BJ (cell line): ENCODE measurements around the gene CD79A. TPM values are rescaled to one million over a fixed set of nuclear protein-coding genes. Genes with fewer than 3 reads are reported as not detected.
"Not testable (repeated sequence)": the region's sequence is repeated elsewhere in the genome, so short reads cannot be mapped to it uniquely, and the experiment has no call there.

Experiments used
- CTCF ChIA-PET: fragments of 350-600 bp; formaldehyde crosslinking; extraction: SDS; loops from one replicate; lab custom pipeline; 2021; ENCODE audit warnings: antibody characterized with exemption, inconsistent platforms; lab: Yijun Ruan, JAX
- POLR2A ChIA-PET: fragments of 300-600 bp; sonication (Branson Sonifier 250); formaldehyde crosslinking; extraction: SDS; loops from one replicate; lab custom pipeline; 2021; ENCODE audit warnings: antibody characterized with exemption; lab: Charles Lee
- DNase-seq: peaks from one replicate; pipeline ENCODE4 v3.0.0-alpha.2; 2011; ENCODE audit warnings: low read depth
- H3K27me3 ChIP-seq: 2 replicates; pipeline ENCODE4 v1.6.0; 2011; ENCODE audit warnings: low read length; ENCODE audit not compliant: control insufficient read depth, insufficient read depth
- H3K36me3 ChIP-seq: 2 replicates; pipeline ENCODE4 v1.5.1; 2011; ENCODE audit warnings: low read length; ENCODE audit not compliant: control insufficient read depth, insufficient read depth
- H3K4me3 ChIP-seq: 2 replicates; pipeline ENCODE4 v1.5.1; 2011; ENCODE audit warnings: low read depth, mild to moderate bottlenecking, control low read depth, low read length
- polyA plus RNA-seq: library from polyadenylated mRNA; depleted of rRNA; stranded (reverse); fragments of >200 nt; gene quantifications from 2 replicates; pipeline ENCODE4 v1.2.3, GENCODE V29; 2011
- TF ChIP-seq, protein P1 (sequence below): IDR thresholded peaks from 2 replicates; pipeline ENCODE4 v1.5.1; 2011; ENCODE audit warnings: low read depth, mild to moderate bottlenecking, control low read depth, inconsistent platforms, low read length, moderate library complexity; ENCODE audit not compliant: insufficient read depth

CD79A gene
- polyA plus RNA-seq, 1 experiment: 0.37 TPM

DNA sequence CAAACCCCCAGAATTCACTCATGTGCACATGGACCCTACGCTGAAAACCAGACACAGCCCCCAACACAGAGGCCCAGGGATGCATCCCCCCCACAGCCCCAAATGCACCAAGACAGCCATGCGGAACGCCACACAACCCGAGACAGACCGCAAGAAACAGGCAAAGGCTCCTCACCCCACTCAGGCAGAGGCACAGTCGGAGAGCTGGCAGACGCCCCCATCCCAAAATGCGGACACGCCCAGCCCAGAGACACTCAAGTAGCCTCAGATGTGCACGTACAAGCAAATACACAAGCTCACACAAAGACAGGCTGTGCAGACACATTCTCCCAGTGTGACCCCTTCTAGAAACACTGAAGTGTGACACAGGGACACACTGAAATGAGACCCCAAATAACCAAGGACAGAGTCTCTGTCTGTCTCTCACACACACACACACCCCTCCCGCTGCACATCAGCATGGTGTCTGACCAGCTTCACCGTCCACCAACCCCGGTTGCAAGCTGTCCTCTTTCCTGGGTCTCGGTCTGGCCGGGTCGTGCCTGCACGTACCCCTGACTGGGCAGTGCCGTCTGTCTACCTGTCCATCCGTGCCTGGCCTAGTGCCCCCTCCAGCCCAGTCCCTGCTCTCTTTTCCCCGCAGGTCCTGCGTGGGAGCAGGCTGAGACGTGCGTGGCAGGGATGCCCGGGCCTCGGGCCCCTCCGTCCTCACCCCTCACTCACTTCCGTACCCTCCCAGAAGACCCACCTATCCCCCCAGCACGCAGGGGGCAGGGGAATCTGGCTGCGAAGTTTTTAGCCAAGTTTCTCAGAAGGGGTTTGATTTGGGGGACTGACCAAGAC lies 35.0 kb downstream of the CD79A start:
- no peak overlapping the region for H3K4me3 ChIP-seq
- no peak for DNase-seq
- TF ChIP-seq, protein P1, sequence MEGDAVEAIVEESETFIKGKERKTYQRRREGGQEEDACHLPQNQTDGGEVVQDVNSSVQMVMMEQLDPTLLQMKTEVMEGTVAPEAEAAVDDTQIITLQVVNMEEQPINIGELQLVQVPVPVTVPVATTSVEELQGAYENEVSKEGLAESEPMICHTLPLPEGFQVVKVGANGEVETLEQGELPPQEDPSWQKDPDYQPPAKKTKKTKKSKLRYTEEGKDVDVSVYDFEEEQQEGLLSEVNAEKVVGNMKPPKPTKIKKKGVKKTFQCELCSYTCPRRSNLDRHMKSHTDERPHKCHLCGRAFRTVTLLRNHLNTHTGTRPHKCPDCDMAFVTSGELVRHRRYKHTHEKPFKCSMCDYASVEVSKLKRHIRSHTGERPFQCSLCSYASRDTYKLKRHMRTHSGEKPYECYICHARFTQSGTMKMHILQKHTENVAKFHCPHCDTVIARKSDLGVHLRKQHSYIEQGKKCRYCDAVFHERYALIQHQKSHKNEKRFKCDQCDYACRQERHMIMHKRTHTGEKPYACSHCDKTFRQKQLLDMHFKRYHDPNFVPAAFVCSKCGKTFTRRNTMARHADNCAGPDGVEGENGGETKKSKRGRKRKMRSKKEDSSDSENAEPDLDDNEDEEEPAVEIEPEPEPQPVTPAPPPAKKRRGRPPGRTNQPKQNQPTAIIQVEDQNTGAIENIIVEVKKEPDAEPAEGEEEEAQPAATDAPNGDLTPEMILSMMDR: no peak
- H3K27me3 ChIP-seq: peaks cover 39% of the 10 kb centered on the region
- ChIA-PET CTCF (no interaction called here), POLR2A (no interaction called here)
- 0 out of 2 replicates have a peak, but pooled peaks cover 1% of the 10 kb centered on the region for H3K36me3 ChIP-seq

DNA sequence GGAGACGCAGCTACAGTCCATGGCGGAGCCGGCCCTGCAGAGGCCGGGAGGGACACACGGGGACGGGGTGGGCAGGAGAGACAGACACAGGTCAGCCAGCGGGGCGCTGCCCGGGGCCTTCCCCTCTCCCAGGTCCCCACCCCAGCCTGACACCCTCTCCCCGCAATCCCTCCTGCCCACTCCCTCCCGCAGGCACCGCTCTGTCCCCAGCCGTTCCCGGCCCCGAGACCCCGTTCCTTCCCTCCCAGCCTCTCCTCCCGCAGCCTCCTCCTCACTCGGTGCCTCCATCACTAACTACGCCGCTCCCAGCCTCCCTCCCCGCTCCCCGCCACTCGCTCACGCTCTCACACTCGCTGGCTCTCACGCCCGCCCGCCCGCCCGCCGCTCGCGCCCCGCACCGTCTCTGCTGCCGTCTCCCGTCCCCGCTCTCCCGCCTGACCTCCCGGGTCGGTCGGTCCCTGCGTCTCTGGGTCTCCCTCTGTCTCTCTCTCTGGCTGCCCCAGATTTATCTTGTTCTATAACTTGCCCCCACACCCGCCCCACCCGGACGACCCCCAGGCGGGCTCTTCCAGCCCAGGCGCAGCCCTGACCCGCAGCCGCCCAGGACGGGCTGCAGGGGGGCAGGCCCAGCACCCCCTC lies 35.9 kb downstream of the CD79A start:
- no peak for DNase-seq
- ChIA-PET CTCF (no interaction called here), POLR2A (no interaction called here)
- TF ChIP-seq, protein P1: no peak
- Histone ChIP-seq H3K4me3 (no peak overlapping the region), H3K27me3 (peaks cover 41% of the 10 kb centered on the region), H3K36me3 (0 out of 2 replicates have a peak, but pooled peaks cover under 1% of the 10 kb centered on the region)

DNA sequence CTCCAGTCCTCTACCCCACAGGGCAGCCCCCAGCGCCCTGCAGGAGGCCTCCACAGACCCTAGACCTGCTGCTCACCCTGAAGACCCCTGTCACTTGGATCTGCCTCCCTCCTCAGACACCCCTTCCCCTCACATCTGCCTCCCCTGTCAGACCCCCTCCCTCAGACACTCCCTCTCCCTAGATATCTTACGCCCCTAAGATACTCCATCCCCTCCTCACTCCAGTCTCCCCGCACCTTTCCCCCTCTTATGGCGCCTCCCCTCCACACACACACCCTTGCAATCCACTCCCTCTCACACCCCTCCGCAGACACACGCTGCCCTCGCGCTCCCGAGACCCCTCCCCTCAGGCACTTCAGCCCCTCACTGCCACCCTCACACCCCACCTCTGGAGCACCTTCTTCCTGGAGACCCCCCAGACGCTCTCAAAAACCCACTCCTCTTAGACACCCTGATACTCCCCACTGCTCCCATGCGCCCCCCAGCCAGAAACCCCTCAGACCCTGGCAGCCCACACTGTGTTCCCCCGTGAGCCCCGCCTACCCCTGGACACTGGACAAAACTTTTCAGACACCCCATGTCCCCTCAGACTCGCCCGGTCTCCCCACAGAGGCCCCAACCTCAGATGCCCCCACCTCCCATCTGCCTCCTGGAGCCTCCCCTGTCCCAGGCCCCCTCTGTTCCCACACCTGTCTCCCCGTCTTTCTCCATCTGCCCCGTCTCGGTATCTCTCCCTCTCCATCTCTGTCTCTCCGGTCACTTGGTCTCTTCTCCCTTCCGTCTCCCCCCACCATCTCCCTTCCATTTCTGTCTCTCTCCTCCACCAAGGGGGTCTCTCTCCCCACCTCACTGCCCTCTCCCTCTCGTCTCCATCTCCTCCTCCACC lies 36.7 kb downstream of the CD79A start:
- no peaks in the 10 kb centered on the region for H3K36me3 ChIP-seq
- DNase-seq: no peak
- H3K27me3 ChIP-seq: peaks cover 41% of the 10 kb centered on the region
- POLR2A ChIA-PET: no interaction called here
- CTCF ChIA-PET: no interaction called here
- TF ChIP-seq, protein P1: no peak
- H3K4me3 ChIP-seq: no peak overlapping the region

DNA sequence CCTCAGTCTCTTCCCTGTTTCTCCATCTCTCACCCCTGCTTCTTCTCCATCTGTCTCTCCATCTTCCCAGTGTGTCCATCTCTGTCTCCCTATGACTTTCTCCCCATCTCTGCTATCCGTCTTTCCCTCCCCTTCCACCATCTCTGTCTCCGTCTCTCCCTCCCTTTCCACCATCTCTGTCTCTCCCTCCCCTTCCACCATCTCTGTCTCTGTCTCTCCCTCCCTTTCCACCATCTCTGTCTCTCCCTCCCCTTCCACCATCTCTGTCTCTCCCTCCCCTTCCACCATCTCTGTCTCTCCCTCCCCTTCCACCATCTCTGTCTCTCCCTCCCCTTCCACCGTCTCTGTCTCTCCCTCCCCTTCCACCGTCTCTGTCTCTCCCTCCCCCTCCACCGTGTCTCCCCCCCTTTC lies 37.4 kb downstream of the CD79A start:
- POLR2A ChIA-PET: not testable (repeated sequence)
- peaks cover 41% of the 10 kb centered on the region for H3K27me3 ChIP-seq

DNA sequence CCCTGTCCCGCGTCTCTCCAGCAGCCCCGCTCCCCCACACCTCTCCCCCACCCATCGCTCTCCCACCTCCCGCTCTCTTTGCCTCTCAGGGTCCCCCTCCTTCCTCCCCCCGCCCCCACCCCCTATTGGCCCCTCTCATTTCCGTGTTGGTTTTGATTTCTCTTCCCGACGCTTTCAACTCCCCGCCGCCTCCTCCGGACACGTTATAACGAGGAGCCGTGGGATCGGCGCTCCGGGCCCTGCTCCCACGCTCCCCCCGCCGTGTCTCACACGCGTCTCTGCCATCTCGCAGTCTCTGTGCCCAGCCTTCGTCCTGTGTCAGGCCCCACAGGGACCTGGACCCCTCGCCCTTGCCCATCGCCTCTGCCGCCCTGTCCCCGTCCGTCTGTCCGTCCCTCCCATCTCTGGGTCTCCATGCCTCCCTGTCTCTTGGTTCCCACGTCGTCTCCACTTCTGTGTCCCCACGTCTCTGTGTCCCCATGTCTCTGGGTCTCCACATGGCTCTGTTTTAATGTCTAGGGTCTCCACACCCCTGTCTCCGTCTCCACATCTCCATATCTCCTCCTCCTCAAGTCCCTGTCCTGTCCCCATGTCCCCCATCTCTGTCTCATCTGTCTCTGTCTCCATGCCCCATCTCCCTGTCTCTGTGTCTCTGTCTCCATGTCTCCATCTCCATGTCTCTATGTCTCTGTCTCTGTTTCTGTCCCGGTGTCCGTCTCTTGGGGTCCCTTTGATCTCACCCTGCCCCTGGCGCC lies 38.1 kb downstream of the CD79A start:
- ChIA-PET CTCF (no interaction called here), POLR2A (no interaction called here)
- TF ChIP-seq, protein P1: no peak
- DNase-seq: no peak
- no peaks in the 10 kb centered on the region for H3K36me3 ChIP-seq
- peaks cover 44% of the 10 kb centered on the region for H3K27me3 ChIP-seq
- H3K4me3 ChIP-seq: no peak overlapping the region

More for the DNA sequence above, 37.4 kb downstream of the CD79A start:
- CTCF ChIA-PET, H3K4me3 ChIP-seq, H3K36me3 ChIP-seq, DNase-seq: not testable (repeated sequence)
